ENCODE measurements around the gene IFNL3. TPM values are rescaled to one million over a fixed set of nuclear protein-coding genes. Genes with fewer than 3 reads are reported as not detected.

IFNL3 gene
- total RNA-seq, 1 donor from 2014 or later: not detected

DNA sequence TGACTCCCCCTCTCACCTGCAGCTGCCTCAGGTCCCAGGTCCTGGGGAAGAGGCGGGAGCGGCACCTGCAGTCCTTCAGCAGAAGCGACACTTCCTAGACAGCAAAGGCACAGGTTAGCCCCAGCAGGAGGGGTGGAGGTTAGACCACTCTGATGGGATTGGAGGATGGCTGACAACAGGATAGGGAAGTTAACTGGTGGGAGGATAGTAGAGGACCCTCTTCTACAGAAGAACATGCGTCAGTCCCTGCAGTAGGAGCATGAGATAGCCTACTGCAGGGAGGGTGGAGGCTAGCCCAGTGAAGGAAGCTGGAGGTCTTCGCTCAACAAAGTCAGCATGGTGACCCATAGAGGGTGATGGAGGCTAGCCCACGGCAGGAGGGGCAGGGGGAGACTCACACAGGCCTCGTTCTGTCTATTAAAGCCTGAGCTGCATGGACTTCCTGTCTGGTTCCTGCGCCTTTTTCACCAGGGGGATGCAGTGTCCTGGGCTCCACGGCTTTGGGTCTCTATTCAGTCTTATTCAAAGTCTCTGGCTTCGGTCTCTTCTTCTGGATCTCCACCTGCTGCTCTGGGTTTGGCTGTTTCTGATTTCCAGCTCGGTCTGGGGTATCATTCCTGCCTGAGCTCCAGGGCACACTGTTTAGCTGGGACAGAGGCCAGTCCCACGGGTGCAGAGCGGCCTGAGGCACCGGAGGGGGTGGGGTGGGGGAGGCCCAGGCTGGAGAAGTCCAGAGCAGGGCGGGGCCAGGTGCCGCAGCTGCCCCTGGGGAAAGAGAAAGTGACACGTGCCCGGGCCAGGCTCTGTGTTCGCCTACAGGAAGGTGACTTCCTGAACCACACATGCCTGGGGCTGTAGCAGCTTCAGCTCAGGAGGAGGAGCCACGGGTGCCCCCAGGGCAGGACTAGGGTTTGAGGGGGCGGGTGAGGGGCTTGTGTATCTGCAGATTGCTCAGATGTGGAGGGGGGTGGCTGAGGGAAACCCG lies 7.3 kb downstream of the IFNL3 start:
- H4K20me1 ChIP-seq (ENCODE audit: low read depth): no peaks in the 10 kb centered on the region
- no peak overlapping the region for H3K9ac ChIP-seq
- Mint-ChIP-seq H3K36me3 (no peaks in the 10 kb centered on the region), H3K27me3 (ENCODE audit: insufficient read depth, low read depth) (peaks cover 15% of the 10 kb centered on the region), H3K27ac (no peak overlapping the region), H3K4me3 (no peak overlapping the region), H3K9me3 (no peaks in the 10 kb centered on the region), H3K4me1 (no peaks in the 10 kb centered on the region)
- no peaks in the 10 kb centered on the region for H3K36me3 ChIP-seq
- H3K4me1 ChIP-seq: no peaks in the 10 kb centered on the region
- H3K79me2 ChIP-seq (ENCODE audit: low read depth): no peaks in the 10 kb centered on the region
- no peak overlapping the region for H2AFZ ChIP-seq (replicated peaks)
- H3K4me3 ChIP-seq: no peak overlapping the region
- H3K4me2 ChIP-seq: no peak overlapping the region
- H3K27ac ChIP-seq: no peak overlapping the region
- TF ChIP-seq, protein P1, sequence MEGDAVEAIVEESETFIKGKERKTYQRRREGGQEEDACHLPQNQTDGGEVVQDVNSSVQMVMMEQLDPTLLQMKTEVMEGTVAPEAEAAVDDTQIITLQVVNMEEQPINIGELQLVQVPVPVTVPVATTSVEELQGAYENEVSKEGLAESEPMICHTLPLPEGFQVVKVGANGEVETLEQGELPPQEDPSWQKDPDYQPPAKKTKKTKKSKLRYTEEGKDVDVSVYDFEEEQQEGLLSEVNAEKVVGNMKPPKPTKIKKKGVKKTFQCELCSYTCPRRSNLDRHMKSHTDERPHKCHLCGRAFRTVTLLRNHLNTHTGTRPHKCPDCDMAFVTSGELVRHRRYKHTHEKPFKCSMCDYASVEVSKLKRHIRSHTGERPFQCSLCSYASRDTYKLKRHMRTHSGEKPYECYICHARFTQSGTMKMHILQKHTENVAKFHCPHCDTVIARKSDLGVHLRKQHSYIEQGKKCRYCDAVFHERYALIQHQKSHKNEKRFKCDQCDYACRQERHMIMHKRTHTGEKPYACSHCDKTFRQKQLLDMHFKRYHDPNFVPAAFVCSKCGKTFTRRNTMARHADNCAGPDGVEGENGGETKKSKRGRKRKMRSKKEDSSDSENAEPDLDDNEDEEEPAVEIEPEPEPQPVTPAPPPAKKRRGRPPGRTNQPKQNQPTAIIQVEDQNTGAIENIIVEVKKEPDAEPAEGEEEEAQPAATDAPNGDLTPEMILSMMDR (IDR thresholded peaks at IDR 0.05): no peak
- TF ChIP-seq EZH2 (IDR thresholded peaks at IDR 0.05) (no peak), EZH2phosphoT487 (IDR thresholded peaks at IDR 0.05) (no peak)
- no peaks in the 10 kb centered on the region for H3K9me3 ChIP-seq (ENCODE audit: low read depth)
- no peak for DNase-seq (ENCODE audit: low spot score)
- no peaks in the 10 kb centered on the region for H3F3A ChIP-seq (ENCODE audit: low read depth)
- H3K27me3 ChIP-seq: peaks cover 52% of the 10 kb centered on the region

DNA sequence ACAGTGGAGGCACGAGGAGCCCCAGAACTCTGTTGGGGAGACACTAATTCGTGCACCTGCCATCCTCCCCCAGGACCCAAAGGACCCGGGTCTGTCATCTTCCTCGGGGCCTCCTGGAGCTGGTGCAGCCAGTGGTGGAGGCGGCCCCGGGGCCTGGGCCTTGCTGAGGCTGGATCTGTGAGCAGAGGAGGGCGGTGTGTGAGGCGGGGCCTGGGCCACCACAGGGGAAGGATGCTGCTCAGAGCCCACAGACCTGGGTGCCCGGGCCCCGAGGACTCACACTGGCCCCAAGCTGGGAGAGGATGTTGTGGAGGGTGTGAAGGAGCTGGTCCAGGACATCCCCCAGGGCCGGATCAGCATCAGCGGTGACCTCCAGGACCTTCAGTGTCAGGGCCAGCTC lies 8.3 kb downstream of the IFNL3 start:
- DNase-seq (ENCODE audit: low spot score): no peak

DNA sequence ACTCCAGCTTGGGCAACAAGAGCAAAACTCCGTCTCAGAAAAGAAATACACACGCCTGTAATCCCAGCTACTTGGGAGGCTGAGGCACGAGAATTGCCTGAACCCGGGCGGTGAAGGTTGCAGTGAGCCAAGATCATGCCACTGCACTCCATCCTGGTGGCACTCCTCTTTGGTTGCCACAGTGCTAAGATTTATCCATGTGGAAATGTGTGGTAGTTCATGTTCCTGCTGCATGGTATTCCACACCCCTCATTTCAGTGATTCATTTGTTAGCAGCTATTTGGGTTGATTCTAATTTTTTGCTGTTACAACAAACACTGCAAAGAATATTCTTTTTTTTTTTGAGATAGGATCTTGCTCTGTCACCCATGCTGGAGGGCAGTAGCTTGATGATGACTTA lies 12.1 kb downstream of the IFNL3 start:
- no peaks in the 10 kb centered on the region for H3K4me1 Mint-ChIP-seq
- Histone ChIP-seq H3K4me1 (no peaks in the 10 kb centered on the region), H3K4me2 (no peak overlapping the region), H3K4me3 (no peak overlapping the region), H3K9me3 (ENCODE audit: low read depth) (no peaks in the 10 kb centered on the region), H3K79me2 (ENCODE audit: low read depth) (no peaks in the 10 kb centered on the region), H3F3A (ENCODE audit: low read depth) (no peaks in the 10 kb centered on the region), H3K27ac (no peak overlapping the region), H4K20me1 (ENCODE audit: low read depth) (no peaks in the 10 kb centered on the region), H3K36me3 (no peaks in the 10 kb centered on the region), H2AFZ (replicated peaks) (no peak overlapping the region), H3K27me3 (peaks cover 58% of the 10 kb centered on the region), H3K9ac (no peak overlapping the region)
- peaks cover 14% of the 10 kb centered on the region for H3K27me3 Mint-ChIP-seq (ENCODE audit: insufficient read depth, low read depth)
- TF ChIP-seq EZH2 (IDR thresholded peaks at IDR 0.05) (no peak), EZH2phosphoT487 (IDR thresholded peaks at IDR 0.05) (no peak)
- TF ChIP-seq, protein P1 (IDR thresholded peaks at IDR 0.05): no peak
- H3K36me3 Mint-ChIP-seq: no peaks in the 10 kb centered on the region
- DNase-seq (ENCODE audit: low spot score): no peak
- no peaks in the 10 kb centered on the region for H3K9me3 Mint-ChIP-seq
- no peak overlapping the region for H3K4me3 Mint-ChIP-seq
- H3K27ac Mint-ChIP-seq: no peak overlapping the region

More for the DNA sequence above, 8.3 kb downstream of the IFNL3 start:
- Histone ChIP-seq H3K4me2 (no peak overlapping the region), H3F3A (ENCODE audit: low read depth) (no peaks in the 10 kb centered on the region), H3K9ac (no peak overlapping the region), H3K9me3 (ENCODE audit: low read depth) (no peaks in the 10 kb centered on the region), H4K20me1 (ENCODE audit: low read depth) (no peaks in the 10 kb centered on the region), H3K27ac (no peak overlapping the region), H2AFZ (replicated peaks) (no peak overlapping the region), H3K79me2 (ENCODE audit: low read depth) (no peaks in the 10 kb centered on the region), H3K27me3 (peaks cover 58% of the 10 kb centered on the region), H3K4me1 (no peaks in the 10 kb centered on the region), H3K36me3 (no peaks in the 10 kb centered on the region), H3K4me3 (no peak overlapping the region)
- H3K36me3 Mint-ChIP-seq: no peaks in the 10 kb centered on the region
- H3K9me3 Mint-ChIP-seq: no peaks in the 10 kb centered on the region
- H3K27ac Mint-ChIP-seq: no peak overlapping the region
- no peak overlapping the region for H3K4me3 Mint-ChIP-seq
- H3K4me1 Mint-ChIP-seq: no peaks in the 10 kb centered on the region
- peaks cover 15% of the 10 kb centered on the region for H3K27me3 Mint-ChIP-seq (ENCODE audit: insufficient read depth, low read depth)
- TF ChIP-seq EZH2phosphoT487 (IDR thresholded peaks at IDR 0.05) (no peak), EZH2 (IDR thresholded peaks at IDR 0.05) (no peak)
- TF ChIP-seq, protein P1 (IDR thresholded peaks at IDR 0.05): no peak
